EL (cell line): ENCODE data around the gene PLCD4.

Source experiments
- DNase-seq: peaks from one replicate; pipeline ENCODE4 v3.0.0-alpha.2; 2016

PLCD4 gene

DNA sequence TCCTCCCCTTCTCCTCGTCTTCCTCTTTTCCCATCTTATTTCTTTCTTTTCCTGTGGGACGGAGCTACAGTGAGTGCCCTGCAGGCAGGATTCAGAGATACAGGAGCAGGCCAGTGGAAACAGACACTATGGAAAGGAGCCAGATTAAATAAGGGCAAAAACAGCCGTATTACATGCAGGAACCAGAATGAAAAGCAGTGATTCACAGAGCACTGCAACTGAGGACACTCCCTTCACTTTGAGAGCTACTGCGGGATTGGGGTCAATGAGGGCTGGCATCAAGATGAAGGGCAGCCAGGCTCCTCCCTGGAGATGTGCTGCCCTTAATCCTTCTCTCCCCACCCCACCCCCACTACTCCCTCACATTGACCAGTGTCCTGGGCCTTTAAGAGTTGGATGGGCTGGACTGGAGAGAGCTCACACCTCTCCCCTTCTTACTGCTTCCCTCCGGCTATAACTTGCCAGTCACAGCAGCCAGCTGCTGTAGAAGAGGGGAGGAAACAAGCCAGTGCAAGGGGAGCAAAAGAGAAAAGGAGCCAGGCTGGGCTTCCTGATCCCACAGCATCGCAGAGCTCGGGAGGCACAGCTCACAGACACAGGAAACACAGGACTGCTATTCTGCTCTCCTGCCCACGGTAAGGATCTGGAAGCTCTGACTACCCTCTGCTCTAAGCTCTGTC, at the start of gene PLCD4:
Gene PLCD4 (plus strand): TSS at position 464 of the 680 bp plus-strand sequence. CDS start 7,841 bp downstream, outside the sequence.
- peak; percentile 85 for DNase-seq

DNA sequence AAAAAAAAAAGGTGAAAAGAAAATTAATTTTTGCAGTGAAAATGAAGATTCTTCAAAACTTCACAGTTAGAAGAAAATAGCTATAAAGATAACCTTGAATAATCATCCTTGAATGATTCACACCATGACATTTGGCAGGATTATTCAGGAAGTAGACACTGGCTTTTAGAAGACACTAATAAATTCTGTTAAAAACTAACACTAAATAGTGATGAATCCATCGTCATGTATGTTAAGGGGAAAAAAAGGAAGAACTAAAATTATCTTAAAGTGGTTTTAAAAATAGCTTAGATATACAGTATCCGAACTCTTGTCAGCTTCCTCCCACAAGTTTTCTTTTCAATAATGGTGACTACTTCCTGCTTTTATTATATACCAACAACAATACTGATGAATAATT, 49.8 kb upstream of the PLCD4 start:
- no peak for DNase-seq

DNA sequence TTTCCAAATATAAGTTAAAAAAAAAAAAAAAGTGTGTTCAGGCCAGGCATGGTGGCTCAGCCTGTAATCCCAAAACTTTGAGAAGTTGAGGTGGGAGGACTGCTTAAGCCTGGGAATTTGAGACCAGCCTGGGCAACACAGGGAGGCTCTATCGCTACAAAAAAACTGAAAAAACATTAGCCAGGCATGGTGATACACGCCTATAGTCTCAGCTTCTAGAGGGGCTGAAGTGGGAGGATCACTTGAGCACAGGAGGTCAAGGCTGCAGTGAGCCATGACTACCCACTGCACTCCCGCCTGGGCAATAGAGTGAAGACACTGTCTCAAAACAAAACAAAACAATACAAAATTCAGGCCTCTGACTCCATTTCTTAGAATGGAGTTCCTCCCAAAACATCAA, 48.7 kb upstream of the PLCD4 start:
- no peak for DNase-seq

DNA sequence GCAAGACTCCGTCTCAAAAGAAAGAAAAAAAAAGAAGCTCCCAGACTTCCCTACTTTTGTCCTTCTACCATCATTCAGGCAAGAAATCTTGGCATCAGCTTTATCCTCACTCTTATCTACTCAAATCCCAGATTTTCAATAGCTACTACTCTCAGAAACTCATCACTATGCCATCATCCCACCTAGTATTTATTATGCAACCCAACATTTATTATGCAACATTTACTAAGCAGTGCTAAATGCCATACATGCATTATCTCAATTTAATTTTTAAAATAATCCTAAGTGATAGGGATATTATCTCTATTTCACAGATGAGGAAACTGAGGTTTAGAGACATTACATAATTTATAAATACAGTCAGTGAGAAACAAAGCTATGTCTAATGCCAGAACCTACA, 43.6 kb upstream of the PLCD4 start:
- no peak for DNase-seq

DNA sequence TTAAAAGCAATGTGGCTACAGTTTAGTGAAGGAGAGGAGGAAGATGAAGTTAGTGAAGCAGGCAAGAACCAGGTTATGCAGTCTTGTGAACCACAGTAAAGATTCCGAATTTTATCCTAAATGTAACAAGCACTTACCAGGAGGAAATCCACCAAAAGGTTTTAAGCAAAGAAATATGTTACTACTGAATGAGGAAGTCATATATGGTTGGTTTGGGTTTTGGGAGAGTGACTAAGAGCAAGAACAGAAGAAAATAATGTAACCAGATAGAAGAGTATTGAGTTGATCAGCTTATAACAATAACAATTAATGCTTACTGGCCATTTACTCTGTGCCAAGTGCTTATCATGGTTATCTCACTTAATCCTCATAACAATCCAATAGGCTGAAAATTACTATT, 41.4 kb upstream of the PLCD4 start:
- no peak for DNase-seq

DNA sequence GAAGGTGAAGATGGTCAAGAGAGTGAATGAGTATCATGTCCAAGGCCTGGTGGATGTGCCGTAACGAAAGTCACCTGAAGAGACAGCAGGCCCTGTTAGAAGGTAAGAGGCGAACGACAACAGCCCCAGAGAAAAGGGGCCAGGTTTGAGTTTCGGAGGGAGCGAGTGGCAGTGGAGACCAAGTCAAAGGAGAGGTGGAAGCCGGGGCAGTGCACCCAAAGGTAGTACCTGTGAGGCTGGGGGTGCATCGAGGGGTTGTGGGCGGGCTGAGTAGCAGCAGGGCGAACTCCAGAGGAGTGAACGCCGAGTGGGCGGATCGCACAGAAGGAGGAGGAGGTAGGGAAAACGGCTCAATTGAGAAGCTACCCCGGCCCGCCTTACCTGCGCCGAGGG, 39.9 kb upstream of the PLCD4 start:
- no peak for DNase-seq

DNA sequence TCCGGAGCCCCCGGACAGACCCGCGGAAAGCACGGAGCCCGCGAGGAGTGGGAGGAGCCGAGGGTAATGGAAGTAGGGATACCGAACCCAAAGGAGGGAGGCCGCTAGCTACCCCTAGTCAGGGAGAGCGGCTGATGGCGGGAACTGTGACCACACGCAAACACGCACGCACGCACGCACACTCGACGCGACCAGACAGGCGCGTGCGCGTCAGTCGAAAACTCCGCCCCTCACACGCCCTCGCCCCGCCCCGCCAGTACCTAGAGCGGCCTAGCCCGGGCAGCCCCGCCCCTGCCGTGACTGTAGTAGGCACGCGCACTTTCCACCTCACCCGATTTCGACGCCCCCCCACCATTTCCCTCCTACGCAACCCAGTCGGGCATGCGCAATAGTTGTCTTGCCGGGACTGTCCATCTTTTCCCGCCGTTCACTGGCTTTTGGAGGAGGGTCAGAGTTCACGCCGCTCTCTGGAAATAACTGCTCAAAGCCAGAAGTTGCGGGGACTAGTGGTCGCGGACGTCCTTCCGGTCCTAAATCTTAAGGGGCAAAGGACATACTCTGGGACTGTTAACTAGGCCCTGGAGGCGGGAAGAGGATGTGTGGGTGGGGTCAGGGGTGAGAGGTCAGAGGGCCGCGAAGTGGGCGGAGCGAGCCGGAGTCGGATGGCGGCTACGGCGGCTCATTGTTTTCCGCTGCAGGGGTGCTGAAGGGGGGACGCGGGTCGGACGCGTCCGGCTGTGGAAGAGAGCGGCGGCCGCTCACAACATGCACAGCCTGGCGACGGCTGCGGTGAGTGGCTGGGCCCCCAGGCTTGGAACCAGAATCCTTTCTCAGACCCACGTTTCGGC, 39.3 kb upstream of the PLCD4 start, which contains the start of the genes CNOT9 and USP37:
Gene CNOT9 (plus strand): TSS at position 650 of the 848 bp plus-strand sequence. CDS start 116 bp downstream, at position 766.
Gene USP37 (minus strand): TSS at position 162 of the 848 bp plus-strand sequence. CDS start 9,698 bp downstream, outside the sequence.
- peak; percentile 99 for DNase-seq

DNA sequence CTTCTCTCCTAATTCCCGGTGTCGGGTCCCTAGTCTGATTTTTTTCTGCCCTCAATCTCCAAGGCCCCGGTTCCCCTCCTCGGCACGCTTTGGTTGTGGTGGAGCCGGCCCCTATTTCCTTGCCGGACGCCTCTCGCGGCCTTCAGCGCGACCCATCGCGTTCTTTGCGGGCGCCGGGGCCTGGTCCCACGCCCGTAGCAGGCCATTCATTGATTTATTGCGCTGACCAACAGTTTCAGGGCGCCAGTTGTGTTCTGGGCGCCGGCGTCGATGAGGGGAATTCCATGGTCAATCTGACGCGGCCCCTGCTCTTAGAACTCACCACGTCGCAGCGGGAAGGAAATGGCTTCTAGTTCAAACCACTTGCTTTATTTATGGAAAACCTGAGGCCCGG, 38.7 kb upstream of the PLCD4 start:
- peak; percentile 77 for DNase-seq

DNA sequence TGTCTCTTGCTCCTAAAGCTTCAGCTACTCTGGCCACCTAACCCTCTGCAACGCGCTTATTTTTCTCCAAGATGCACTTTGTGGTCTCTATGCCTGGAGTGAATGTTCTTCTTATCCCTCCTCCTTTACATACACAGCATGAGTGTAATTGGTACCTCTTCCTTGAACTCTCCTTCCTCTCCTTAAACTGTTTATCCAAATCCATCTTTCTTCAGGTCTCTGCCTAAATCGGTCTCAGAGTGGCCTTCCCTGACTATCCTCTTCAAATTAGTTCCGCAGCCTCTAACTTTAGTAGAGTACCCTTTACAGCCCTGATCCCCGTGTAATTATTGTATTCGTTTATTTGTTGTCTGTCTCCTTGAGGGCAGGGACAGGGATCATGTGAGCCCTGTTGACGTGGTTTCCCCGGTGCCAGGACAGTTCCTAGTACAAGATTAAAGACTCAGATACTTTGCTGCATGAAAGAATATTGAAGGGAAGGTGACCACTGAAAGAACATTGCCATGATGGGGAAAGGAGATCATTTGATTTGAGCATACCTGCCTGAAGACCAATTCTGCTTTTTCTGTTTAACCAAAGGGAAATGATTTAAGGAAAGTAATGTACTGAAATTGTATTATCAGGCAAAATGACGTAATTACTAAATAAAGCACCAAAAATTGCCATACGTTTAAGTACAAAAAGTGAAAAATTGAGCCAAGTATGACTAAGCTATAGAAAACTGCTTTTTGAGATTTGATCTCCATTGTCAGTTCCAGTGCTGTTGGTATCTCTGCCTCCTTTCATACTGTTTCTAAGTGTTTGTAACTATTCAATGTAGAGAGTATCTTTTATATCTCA, 37.8 kb upstream of the PLCD4 start:
- DNase-seq = peak; percentile 43

DNA sequence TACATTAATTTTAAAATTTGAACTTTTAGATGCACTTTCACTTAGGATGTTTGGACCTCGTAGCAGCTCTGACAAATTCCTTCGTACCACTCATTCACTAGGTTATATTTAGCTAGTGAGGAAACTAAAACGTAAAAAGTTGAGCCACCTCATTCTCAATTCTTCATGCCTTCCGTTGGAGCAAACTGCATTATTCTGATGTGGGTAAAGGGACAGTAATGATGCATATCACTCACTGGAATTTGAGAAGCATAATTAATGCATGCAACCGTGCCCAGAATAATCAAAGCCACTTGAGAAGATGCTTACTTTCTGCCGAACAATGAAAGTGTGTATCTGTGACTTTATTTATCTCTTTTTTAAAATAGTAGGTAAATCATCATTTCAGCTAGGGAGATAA, 36.8 kb upstream of the PLCD4 start:
- peak; percentile 19 for DNase-seq

DNA sequence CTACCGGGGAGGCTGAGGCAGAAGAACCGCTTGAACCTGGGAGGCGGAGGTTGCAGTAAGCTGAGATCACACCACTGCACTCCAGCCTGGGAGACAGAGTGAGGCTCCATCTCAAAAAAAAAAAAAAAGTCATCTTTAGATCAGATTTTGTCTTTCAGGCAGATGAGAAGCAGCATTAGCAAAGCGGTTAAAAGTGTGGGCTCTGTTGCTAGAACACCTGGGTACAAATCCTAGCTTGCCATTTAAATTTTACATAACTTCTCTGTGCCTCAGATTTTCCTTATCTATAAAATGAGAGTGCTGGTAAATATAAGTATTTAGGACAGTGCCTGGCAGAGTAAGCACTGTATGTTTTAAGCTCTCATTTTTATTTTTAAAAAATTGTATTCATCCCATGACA, 30.8 kb upstream of the PLCD4 start:
- DNase-seq = no peak

DNA sequence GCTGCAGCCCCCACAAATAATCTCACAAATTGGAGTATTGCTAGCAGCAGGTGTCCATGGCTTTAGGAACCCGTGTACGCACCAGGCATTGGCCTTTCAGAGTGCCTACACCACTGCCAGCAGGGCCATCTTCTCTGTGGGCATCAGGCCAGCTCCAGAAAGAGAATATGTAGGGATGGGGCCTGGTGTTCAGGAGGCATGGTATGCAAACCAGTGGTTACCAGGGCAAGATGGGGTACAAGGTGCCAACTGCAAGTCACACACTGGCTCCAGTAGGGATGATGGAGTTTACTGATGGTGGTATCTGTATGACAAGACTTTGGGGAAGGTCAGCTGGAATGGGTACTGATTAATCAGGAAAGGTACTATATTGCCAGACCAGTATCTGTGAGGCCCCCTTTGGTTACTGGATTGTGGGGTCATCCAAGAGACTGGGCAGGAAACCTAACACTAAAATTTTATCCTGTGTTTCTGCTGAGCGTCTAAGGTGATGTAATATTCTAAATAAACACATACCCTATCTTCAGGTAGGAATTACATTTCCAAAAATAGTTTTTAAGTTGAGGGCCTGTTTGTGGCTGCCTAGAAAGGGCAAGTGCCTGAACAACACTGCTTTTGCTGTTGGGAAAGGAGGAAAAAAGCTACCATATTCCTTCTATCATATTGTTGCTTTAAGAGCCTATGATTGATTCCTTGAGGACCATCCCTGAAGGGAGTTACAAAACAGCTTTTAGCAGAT, 30.0 kb upstream of the PLCD4 start:
- DNase-seq = no peak

DNA sequence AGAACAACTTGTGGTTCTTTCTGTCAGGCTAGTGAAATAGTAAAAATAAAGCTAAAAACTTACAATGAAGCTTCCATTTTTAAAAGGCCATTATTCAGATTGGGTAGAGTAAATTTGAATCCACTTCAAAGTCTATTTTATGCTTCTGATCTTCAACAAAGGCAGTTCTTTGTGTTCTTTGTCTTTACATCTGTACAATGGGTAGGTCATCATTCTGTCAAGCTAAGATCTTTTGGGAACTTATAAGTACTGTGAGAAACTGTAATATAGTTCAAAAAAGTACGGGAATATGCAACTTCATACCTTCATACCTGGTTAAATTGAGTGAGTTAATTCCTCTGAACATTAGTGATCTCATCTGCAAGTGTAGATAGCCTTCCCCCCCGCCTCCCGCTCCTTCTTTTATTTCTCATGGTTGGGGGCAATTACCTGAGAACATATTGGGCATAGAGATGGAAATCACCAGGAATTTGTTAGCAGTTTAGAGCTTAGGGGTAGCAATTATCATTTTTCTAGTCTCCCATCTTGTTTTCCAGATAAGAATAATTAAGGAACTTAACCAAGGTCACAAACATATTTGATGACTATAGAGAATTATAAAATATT, 29.3 kb upstream of the PLCD4 start:
- no peak for DNase-seq

DNA sequence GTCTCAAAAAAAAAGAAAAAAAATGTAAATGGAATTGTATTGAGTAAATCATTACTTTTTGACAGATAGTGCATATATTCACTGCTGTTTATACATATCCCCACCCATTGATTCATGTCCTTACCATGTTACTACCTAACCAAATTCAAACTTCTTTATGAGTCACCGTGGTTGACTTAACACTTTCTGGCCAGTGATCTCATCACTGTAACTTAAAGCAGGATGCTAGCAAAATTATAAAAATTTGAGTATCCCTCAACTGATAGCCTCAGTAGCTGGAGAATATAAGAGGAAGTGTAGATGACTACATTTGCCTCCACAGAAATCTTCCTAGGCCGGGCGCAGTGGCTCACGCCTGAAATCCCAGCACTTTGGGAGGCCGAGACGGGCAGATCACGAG, 25.6 kb upstream of the PLCD4 start:
- peak; percentile 89 for DNase-seq

DNA sequence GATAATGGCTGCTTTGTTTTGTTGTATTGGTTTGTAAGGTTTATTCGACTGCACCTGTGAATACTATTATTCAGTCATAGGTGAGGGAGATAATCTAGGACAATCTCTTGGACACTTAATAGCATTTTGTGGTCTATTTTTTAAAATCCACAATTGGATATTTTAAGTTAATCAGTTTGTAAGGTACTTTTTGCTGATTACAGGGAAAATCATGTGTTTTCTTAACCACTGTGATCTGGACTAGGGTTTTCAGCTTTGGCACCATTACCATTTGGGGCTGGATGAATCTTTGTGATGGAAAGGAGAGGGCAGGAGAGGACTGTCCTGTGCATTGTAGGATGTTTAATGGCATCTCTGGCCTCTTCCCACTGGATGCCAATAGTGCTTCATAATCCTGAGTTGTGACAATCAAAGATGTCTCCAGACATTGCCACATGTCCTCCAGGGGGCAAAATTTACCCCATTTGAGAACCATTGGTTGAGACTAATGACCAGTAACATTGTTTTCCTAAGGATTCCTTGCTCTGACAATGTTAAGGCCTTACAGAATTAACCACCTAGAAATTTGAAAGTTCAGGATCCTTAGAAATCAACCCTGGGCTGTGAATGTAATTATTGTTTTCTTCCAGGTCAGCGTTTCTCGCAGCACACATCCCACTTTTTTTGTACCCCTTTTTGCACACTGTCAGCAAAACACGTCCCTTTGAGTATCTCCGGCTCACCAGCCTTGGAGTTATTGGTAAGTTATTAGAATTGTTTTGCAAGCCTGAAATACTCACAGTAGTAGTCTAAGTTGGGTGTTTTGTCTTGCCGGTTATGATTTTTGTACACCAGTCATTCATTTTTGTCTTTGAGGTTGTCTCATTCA, 23.5 kb upstream of the PLCD4 start:
- DNase-seq = no peak

DNA sequence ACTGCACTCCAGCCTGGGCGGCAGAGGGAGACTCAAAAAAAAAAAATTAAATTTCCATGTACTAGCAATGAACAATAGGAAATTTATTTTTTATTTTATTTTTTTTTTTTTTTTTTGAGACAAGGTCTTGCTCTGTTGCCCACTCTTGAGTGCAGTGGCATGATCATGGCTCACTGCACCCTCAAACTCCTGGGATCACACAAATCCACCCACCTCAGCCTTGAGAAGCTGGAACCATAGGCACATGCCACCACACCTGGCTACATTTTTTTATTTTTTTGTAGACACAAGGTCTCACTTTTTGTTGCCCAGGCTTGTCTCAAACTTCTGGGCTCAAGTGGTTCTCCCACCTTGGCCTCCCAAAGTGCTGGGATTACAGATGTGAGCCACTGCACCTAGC, 22.2 kb upstream of the PLCD4 start:
- no peak for DNase-seq

DNA sequence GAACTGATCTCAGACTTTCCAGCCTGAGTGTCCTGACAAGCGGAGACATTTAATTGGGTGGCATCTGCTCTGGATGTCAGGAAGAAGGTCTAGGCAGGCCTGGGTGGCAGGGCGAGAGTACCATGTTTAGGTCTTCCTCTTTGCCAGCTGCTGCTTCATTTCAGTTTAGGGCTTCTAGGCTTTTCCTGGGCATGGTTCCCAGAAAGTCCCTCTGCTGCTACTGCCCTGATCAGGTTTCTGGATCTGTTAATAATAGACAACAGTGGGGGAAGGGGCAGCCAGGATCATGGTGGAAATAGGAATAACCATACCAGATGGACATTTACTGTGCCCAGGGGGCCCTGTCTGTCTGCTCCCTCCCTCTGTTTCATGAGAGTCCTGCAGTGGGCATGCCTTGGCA, 2.3 kb upstream of the PLCD4 start:
- peak; percentile 24 for DNase-seq

DNA sequence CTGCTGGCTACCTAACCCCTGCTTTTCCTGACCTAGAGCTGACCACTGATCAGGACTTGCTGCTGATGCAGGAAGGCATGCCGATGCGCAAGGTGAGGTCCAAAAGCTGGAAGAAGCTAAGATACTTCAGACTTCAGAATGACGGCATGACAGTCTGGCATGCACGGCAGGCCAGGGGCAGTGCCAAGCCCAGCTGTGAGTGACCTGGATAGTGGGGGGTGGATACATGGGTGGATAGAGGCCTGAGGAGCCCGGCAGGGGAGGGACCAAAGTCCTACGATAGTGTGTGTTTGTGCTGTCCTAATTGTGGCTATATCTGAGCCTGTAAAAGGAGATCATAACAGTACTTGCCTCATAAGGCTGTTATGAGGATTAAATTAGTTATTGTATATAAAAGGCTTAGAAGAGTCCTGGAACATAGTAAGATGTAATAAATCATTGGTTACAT, 8.2 kb downstream of the PLCD4 start:
- no peak for DNase-seq

DNA sequence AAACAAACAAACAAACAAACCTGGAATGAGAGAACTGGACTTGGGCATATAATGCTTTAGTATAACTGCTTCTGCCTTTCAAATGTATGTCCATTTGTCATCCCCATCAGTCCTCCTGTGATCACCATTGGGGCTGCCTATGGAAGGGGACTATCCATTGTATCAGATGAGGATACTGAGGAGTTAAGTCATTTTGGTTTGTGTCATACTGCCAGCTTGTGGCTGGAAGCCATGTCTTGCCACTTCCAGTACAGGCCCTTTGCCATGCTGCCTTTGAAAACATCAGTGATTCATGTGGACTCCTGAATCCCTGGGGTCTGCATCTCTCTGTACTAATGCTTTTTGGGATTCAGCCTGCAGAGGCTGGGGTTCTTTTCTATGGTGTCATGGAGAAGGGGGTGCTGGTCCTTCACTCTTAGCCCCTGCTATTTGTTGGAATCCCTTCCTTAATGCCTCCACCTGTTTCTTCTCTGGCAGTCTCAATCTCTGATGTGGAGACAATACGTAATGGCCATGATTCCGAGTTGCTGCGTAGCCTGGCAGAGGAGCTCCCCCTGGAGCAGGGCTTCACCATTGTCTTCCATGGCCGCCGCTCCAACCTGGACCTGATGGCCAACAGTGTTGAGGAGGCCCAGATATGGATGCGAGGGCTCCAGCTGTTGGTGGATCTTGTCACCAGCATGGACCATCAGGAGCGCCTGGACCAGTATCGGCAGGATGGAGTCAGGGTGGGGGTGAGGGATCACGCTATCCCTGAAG, 10.6 kb downstream of the PLCD4 start:
- peak; percentile 25 for DNase-seq

DNA sequence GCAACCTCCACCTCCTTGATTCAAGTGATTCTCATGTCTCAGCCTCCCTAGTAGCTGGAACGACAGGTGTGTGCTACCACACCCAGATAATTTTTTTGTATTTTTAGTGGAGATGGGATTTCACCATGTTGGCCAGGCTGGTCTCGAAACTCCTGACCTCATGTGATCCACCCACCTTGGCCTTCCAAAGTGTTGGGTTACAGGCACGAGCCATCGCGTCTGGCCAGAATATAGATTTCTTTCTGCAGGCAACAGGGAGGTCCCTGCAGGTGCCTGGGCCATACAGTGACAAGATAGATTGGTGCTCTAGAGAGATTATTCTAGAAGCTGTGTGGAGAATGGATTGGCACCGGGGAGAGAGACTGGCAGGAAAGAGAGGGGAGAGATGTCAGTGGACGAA, 13.3 kb downstream of the PLCD4 start:
- DNase-seq = no peak
